GM23338 (cell line): Measurements from ENCODE around the gene HRH4.

Source experiments
- CREB1 ChIP-seq: fragments of 250-450 bp; sonication (Bioruptor Pico); IDR thresholded peaks from 2 replicates; pipeline ENCODE4 v1.5.0; 2020; ENCODE audit warnings: low read depth, mild to moderate bottlenecking, moderate library complexity
- EZH2 ChIP-seq: fragments of 200-600 bp; sonication (generic); IDR thresholded peaks from one replicate; pipeline ENCODE4 v1.8.0; 2017; ENCODE audit warnings: antibody characterized with exemption, mild to moderate bottlenecking, low read depth; ENCODE audit not compliant: unreplicated experiment
- EZH2phosphoT487 ChIP-seq: fragments of 200-600 bp; sonication (generic); IDR thresholded peaks from one replicate; pipeline ENCODE4 v1.8.1; 2018; ENCODE audit warnings: antibody characterized with exemption; ENCODE audit not compliant: unreplicated experiment
- JUNB ChIP-seq: IDR thresholded peaks from one replicate; pipeline ENCODE4 v1.6.1; 2016; ENCODE audit warnings: antibody characterized with exemption; ENCODE audit not compliant: unreplicated experiment
- NANOG ChIP-seq: IDR thresholded peaks from 2 replicates; pipeline ENCODE4 v1.6.1; 2016; ENCODE audit warnings: antibody characterized with exemption, borderline replicate concordance
- POLR2AphosphoS5 ChIP-seq: IDR thresholded peaks from 2 replicates; pipeline ENCODE4 v1.6.1; 2016; ENCODE audit warnings: antibody characterized with exemption, low read depth
- STAT1 ChIP-seq: IDR thresholded peaks from one replicate; pipeline ENCODE4 v1.6.1; 2016; ENCODE audit warnings: antibody characterized with exemption; ENCODE audit not compliant: unreplicated experiment
- ZNF114 ChIP-seq: fragments of 250-450 bp; sonication (Bioruptor Pico); IDR thresholded peaks from 2 replicates; pipeline ENCODE4 v1.5.0; 2020; ENCODE audit warnings: mild to moderate bottlenecking, moderate library complexity
- ZNF331 ChIP-seq: fragments of 250-450 bp; sonication (Bioruptor Pico); IDR thresholded peaks from 2 replicates; pipeline ENCODE4 v1.5.0; 2020; ENCODE audit warnings: low read depth, mild to moderate bottlenecking, moderate library complexity
- TF ChIP-seq, protein P1 (sequence below), 2 experiments: fragments of 200-600 bp in 1 of 2; sonication (generic) in 1 of 2; conservative IDR thresholded peaks; 2 replicates each; pipeline versions ENCODE4 v1.5.1 to v1.6.1; 2016 to 2017; ENCODE audit warnings: antibody characterized with exemption in 2 of 2, low read depth in 2 of 2, mild to moderate bottlenecking in 2 of 2, moderate library complexity in 1 of 2
- TF ChIP-seq, protein P2 (sequence below): IDR thresholded peaks from one replicate; pipeline ENCODE4 v1.6.1; 2018; ENCODE audit warnings: antibody characterized with exemption; ENCODE audit not compliant: unreplicated experiment
- TF ChIP-seq, protein P3 (sequence below): IDR thresholded peaks from 2 replicates; pipeline ENCODE4 v1.6.1; 2016; ENCODE audit warnings: antibody characterized with exemption

DNA sequence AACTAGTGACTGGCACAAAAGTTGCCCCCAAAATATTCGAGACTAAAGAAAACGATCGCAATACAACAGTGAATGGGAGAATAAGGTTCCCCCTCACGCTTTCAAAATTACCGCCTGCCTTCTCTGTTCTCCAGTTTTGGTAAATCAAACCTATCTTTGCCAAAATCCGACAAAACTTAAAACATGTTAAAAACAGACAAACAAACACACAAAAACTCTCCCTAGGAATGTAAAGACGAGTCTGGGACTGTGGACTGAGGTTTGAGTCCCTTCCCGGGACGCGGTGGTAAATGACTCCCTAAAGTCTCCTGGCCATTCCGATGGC lies 34.4 kb upstream of the HRH4 start:
- TF ChIP-seq, protein P1, sequence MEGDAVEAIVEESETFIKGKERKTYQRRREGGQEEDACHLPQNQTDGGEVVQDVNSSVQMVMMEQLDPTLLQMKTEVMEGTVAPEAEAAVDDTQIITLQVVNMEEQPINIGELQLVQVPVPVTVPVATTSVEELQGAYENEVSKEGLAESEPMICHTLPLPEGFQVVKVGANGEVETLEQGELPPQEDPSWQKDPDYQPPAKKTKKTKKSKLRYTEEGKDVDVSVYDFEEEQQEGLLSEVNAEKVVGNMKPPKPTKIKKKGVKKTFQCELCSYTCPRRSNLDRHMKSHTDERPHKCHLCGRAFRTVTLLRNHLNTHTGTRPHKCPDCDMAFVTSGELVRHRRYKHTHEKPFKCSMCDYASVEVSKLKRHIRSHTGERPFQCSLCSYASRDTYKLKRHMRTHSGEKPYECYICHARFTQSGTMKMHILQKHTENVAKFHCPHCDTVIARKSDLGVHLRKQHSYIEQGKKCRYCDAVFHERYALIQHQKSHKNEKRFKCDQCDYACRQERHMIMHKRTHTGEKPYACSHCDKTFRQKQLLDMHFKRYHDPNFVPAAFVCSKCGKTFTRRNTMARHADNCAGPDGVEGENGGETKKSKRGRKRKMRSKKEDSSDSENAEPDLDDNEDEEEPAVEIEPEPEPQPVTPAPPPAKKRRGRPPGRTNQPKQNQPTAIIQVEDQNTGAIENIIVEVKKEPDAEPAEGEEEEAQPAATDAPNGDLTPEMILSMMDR (conservative IDR thresholded peaks at IDR 0.05; ENCODE audit: low read depth in 2 of 2) = no peak
- TF ChIP-seq POLR2AphosphoS5 (no peak), CREB1 (CRISPR knock-in tag) (no peak), EZH2 (no peak), EZH2phosphoT487 (no peak), STAT1 (no peak), ZNF331 (CRISPR knock-in tag) (no peak), JUNB (no peak), NANOG (no peak), ZNF114 (CRISPR knock-in tag) (no peak)
- TF ChIP-seq, protein P2, sequence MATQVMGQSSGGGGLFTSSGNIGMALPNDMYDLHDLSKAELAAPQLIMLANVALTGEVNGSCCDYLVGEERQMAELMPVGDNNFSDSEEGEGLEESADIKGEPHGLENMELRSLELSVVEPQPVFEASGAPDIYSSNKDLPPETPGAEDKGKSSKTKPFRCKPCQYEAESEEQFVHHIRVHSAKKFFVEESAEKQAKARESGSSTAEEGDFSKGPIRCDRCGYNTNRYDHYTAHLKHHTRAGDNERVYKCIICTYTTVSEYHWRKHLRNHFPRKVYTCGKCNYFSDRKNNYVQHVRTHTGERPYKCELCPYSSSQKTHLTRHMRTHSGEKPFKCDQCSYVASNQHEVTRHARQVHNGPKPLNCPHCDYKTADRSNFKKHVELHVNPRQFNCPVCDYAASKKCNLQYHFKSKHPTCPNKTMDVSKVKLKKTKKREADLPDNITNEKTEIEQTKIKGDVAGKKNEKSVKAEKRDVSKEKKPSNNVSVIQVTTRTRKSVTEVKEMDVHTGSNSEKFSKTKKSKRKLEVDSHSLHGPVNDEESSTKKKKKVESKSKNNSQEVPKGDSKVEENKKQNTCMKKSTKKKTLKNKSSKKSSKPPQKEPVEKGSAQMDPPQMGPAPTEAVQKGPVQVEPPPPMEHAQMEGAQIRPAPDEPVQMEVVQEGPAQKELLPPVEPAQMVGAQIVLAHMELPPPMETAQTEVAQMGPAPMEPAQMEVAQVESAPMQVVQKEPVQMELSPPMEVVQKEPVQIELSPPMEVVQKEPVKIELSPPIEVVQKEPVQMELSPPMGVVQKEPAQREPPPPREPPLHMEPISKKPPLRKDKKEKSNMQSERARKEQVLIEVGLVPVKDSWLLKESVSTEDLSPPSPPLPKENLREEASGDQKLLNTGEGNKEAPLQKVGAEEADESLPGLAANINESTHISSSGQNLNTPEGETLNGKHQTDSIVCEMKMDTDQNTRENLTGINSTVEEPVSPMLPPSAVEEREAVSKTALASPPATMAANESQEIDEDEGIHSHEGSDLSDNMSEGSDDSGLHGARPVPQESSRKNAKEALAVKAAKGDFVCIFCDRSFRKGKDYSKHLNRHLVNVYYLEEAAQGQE = no peak
- TF ChIP-seq, protein P3, sequence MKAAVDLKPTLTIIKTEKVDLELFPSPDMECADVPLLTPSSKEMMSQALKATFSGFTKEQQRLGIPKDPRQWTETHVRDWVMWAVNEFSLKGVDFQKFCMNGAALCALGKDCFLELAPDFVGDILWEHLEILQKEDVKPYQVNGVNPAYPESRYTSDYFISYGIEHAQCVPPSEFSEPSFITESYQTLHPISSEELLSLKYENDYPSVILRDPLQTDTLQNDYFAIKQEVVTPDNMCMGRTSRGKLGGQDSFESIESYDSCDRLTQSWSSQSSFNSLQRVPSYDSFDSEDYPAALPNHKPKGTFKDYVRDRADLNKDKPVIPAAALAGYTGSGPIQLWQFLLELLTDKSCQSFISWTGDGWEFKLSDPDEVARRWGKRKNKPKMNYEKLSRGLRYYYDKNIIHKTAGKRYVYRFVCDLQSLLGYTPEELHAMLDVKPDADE = no peak
